Dermis microvascular lymphatic vessel endothelial cell (primary cell): Measurements from ENCODE around the gene RASL12. TPM values are rescaled to one million over a fixed set of nuclear protein-coding genes. Genes with fewer than 3 reads are reported as not detected.
"Not testable (repeated sequence)": the region's sequence is repeated elsewhere in the genome, so short reads cannot be mapped to it uniquely, and the experiment has no call there.

ENCODE experiments used
- DNase-seq, 2 donors: peaks; one replicate each; pipeline versions ENCODE4 v3.0.0 to v3.0.0-alpha.2; 2010; ENCODE audit warnings: low read depth in 2 of 2
- total RNA-seq: library from RNA; depleted of rRNA; stranded (reverse); fragments of >200 nt; gene quantifications from 2 replicates; pipeline ENCODE4 v1.2.1, GENCODE V29; 2014

RASL12 gene
- total RNA-seq, 1 donor from 2014 or later: not detected

DNA sequence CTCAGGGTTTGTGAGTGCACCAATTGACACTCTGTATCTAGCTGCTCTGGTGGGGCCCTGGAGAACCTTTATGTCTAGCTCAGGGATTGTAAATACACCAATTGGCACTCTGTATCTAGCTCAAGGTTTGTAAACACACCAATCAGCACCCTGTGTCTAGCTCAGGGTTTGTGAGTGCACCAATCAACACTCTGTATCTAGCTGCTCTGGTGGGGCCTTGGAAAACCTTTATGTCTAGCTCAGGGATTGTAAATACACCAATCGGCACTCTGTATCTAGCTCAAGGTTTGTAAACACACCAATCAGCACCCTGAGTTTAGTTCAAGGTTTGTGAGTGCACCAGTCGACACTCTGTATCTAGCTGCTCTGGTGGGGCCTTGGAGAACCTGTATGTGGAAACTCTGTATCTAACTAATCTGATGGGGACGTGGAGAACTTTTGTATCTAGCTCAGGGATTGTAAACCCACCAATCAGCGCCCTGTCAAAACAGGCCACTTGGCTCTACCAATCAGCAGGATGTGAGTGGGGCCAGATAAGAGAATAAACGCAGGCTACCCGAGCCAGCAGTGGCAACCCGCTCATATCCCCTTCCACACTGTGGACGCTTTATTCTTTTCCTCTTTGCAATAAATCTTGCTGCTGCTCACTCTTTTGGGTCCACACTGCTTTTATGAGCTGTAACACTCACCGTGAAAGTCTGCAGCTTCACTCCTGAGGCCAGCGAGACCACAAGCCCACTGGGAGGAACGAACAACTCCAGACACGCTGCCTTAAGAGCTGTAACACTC lies 8.0 kb upstream of the RASL12 start:
- not testable (repeated sequence) for DNase-seq

DNA sequence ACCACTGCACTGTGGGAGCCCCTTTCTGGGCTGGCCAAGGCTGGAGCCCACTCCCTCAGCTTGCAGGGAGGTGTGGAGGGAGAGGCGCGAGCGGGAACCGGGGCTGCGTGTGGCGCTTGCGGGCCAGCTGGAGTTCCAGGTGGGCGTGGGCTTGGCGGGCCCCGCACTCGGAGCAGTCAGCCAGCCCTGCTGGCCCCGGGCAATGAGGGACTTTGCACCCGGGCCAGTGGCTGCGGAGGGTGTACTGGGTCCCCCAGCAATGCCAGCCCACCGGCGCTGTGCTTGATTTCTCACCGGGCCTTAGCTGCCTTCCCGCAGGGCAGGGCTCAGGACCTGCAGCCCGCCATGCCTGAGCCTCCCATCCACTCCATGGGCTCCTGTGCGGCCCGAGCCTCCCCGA lies 7.2 kb upstream of the RASL12 start:
- not testable (repeated sequence) for DNase-seq

DNA sequence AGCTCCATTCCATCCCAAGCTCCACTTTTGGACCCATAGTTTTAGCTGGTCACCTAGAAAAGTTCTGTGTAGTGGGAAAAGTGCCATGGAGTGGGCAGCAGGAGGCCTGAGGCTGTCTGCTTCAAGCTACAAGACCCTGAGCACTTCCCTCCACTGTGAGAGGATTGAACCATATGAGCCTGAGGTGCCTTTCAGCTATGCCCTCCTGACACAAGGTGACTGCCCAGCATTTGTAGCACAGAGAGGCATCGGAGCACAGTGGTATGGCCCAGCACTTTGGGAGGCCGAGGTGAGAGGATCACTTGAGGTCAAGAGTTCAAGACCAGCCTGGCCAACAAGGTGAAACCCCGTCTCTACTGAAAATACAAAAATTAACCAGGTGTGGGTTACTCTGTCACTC lies 4.8 kb upstream of the RASL12 start:
- DNase-seq: no peak

DNA sequence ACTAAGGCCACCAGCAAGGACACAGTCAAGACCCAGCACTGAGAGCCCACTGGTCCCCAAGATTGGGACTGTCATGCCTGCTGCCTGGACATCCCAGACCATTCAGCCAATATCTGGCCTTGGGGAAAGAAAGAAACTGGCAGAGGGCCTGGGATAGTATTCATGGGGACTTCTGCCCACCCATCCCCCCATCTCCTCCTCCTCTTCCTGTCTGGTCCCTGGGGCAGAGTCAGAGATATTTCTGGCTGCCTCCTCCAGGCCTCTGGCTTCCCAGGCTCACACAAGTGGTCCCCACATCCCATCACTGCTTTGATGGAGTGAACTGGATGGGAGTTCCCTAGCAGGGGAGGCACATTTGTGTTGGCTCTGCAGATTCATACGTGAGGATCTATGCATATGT lies 4.2 kb upstream of the RASL12 start:
- DNase-seq: no peak

DNA sequence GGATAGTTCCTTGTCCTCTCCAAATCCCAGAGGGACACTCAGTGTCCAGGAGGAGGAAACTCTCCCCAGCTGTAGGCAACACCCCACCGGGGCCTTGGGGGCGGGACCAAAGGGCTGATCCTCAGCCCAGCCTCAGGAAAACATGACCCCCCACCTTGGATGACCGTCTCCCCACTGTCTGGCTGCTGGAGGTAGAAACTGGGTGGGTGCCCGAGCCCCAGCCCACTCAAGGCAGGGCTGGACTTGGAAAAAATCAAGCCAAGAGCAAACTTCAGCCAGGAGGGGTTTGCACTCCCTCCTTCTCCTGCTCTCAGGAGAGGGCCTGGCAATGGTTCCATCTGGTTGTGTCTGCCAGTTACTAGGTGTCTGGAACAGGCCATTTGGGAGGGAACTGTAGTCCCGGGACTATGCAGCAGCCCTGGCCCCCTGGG lies 3.6 kb upstream of the RASL12 start:
- DNase-seq: no peak

DNA sequence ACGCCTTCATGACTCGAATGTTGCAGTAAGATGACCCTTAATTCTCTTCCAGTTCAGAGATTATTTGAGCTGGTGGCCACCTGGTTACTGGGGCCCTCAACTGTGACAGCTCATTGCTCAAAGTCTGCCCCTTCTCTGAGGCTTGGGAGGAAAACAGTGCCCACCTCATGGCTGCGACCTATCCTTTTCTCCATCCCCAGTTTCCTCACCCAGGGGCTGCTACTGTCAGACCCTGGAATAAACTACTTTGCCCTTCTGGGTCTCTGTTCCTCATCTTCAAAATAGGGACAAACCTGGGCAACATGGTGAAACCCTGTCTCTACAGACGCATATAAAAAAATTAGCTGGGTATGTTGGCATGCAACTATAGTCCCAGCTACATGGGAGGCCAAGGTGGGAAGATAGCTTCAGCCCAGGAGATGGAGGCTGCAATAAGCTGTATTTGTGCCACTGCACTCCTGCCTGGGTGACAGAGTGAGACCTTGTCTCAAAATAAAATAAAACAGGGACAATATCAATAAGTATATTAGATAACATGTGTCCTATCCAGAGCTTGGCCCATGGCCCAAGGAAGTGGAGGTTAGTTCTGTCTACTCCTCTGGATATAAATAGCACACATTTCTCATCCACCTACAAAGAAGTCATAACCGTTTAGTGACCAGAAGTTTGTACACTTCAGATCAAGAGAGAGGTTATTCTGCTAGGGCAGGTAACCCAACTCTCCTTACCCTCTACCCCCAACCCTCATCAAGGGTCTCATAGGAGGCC lies 2.2 kb upstream of the RASL12 start:
- no peak for DNase-seq

GRCh38 chr15:65069179-65069578 lies 1.4 kb upstream of the RASL12 start:
- no peak for DNase-seq

GRCh38 chr15:65068403-65068788 lies 605 bp upstream of the RASL12 start:
- DNase-seq: no peak

- DNase-seq: no peak
These were observed 510 bp downstream of the RASL12 start for GRCh38 chr15:65067317-65067644.

GRCh38 chr15:65066635-65067316 lies 1.0 kb downstream of the RASL12 start:
- DNase-seq: no peak

- no peak for DNase-seq
These were observed 1.7 kb downstream of the RASL12 start for GRCh38 chr15:65066001-65066634.

DNA sequence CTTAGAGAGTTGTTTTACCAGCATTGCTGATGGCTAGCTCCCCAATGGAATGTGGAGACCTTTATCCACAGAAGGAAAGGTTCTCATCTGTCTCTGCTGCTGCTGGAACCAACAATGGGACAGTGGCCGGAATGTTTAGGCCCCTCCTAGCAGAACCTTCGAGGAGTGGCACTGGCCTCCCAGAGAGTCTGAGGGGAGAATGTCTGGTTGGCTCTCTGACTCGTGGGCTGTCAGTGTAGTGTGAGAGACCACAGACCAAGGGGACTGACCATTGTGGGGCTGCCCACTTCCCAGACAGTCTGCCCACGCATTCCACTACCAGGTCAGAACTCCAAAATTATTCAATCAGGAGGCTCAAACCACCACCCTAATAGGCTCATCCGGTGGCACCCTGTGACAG lies 5.1 kb downstream of the RASL12 start:
- DNase-seq: no peak

GRCh38 chr15:65062061-65062460 lies 5.7 kb downstream of the RASL12 start:
- DNase-seq: no peak

DNA sequence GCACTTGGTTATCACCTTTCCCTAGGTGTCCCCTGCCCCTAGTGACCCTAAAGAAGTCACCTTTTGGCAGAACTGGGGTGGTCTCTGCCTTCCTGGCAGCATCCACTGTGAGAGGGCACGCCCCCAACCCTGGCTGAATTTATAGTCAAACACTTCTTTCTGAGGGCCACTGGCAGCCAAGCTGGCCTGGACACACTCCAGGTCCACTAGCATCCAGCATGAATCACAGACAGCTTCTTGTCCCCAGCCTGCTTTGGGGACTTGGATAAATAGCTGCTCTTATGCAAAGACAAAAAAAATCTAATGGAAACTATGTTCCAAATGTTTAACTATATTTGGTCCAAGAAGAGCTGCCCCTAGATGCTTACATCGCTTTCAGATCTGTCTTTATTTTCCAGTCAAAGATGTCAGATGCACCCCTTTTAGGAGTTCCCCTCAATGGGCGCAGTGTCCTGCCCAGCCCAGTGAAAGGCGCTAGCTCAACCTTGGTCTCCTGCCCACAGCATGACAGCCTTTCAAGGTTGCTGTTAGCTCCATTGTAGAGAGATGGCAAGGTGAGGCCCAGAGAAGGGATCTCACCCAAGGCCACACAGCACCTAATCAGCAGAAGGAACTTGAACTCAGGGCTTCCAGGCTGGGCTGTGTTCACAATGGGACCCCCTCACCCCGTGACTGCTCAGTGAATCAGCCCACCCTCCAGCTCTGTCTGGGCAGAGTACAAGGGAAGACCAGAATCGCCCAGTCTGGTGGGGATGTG lies 7.0 kb downstream of the RASL12 start:
- DNase-seq: no peak

GRCh38 chr15:65059931-65060596 lies 7.7 kb downstream of the RASL12 start:
- DNase-seq: no peak

DNA sequence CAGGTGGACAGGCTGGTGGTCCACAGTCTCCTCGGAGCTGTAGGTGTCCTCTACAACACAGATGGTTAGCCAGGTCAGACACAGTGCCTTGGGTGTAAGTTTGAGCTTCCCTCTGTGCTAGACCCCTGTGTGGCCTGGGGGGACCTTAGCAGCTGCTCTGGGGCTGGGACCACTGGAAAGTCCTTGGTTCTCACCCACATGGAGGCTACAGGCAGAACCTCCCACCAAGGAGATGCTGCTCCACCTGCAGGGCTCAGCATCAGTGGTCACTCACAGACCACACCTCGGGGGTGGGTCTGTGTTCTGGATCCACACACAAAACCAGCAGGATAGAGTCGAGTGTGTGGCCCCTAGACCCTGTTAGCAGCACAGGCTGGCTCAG lies 8.4 kb downstream of the RASL12 start:
- DNase-seq: no peak

- DNase-seq: no peak
These were observed 9.1 kb downstream of the RASL12 start for GRCh38 chr15:65058394-65059368.

GRCh38 chr15:65057549-65057940 lies 10.2 kb downstream of the RASL12 start:
- DNase-seq: no peak

DNA sequence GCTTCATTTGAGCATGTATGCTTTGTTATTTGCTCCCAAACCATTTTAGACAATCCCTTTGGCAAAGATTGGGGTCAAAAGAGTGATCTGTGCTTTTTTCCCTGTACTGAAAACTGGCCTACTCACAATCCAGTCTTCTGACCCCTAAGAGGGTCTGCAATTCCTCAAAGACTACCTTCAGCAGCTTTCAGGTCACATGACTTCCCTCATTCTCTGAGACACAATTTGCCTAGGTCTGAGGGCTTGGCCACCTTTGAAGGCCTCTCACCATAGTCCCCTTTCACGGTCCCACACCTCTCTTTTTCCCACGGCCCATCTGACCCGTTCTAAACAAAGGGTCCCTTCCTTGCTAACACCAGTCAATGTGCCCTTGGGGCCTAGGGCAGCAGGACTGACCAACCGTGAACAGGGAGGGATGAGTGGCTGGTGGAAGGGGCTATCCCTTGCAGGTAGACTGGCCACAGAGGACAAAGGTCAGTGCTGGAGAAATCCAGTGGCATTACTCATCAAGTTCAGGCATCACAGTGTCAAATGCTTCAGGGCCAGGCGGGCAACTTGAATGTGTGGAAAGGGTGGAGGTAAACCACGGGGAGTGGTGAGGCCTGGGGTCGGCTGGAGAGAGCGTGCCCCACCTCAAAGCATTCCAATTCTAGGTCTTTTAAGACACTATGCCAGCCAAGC lies 10.8 kb downstream of the RASL12 start:
- DNase-seq: no peak
